ENCODE measurements around the gene KEAP1. TPM values are rescaled to one million over a fixed set of nuclear protein-coding genes. Genes with fewer than 3 reads are reported as not detected.

The KEAP1 gene
- total and polyA plus RNA-seq, 9 of the 15 experiments (the other 6 are each of a cell fraction or from before 2014, with no cell fraction given) = 2.1 to 95.6 (median 64.3) TPM

DNA sequence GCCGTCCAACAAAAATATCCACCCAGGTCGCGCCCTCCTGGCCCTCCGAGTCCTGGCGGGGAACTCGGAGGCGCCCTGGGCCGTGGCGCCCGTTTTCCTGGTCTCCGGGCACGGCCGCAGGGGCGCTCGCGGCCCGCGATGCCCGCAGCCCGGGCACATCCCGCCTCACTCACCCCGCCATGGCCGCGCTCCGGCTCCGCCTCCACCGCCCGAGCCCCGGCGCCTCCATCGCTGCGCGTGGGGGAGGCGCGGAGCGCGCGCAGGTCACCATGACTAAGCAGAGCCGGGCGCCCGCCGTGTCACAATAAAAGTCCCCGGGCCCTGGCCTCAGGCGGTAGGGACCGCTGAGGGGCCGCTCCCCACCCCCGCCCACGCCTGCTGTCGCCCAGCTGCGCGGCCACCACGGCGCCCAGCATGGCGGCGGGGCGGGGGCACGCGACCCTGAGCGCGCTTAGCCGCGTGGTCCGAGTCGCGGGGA lies 593 bp downstream of the KEAP1 start (continued):
- TF ChIP-seq, protein P1, sequence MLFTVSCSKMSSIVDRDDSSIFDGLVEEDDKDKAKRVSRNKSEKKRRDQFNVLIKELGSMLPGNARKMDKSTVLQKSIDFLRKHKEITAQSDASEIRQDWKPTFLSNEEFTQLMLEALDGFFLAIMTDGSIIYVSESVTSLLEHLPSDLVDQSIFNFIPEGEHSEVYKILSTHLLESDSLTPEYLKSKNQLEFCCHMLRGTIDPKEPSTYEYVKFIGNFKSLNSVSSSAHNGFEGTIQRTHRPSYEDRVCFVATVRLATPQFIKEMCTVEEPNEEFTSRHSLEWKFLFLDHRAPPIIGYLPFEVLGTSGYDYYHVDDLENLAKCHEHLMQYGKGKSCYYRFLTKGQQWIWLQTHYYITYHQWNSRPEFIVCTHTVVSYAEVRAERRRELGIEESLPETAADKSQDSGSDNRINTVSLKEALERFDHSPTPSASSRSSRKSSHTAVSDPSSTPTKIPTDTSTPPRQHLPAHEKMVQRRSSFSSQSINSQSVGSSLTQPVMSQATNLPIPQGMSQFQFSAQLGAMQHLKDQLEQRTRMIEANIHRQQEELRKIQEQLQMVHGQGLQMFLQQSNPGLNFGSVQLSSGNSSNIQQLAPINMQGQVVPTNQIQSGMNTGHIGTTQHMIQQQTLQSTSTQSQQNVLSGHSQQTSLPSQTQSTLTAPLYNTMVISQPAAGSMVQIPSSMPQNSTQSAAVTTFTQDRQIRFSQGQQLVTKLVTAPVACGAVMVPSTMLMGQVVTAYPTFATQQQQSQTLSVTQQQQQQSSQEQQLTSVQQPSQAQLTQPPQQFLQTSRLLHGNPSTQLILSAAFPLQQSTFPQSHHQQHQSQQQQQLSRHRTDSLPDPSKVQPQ (CRISPR knock-in tag; IDR thresholded peaks at IDR 0.05; ENCODE audit: borderline replicate concordance) = no peak
- TF ChIP-seq ZNF133 (CRISPR knock-in tag; IDR thresholded peaks at IDR 0.05) (no peak), ARNT (IDR thresholded peaks at IDR 0.05) (no peak), STAT5A (IDR thresholded peaks at IDR 0.05; ENCODE audit: borderline replicate concordance, low read length) (no peak; the same call in 1 of the 2 replicates), JUND (IDR thresholded peaks at IDR 0.05; ENCODE audit: borderline replicate concordance, low read depth, low read length) (peak; percentile 77), JUND (tag; IDR thresholded peaks at IDR 0.05; ENCODE audit: borderline replicate concordance, low read depth, low read length) (peak; percentile 36; the same call in 1 of the 3 replicates), HDAC6 (IDR thresholded peaks at IDR 0.05; ENCODE audit: low read depth, low read length) (no peak), RAD21 (CRISPR knock-in tag; conservative IDR thresholded peaks at IDR 0.05 in 1 of 2, IDR thresholded peaks at IDR 0.05 in 1 of 2) (no peak), RFX5 (IDR thresholded peaks at IDR 0.05; ENCODE audit: low read depth, low read length) (no peak), ZNF551 (CRISPR knock-in tag; IDR thresholded peaks at IDR 0.05) (no peak), FOXM1 (IDR thresholded peaks at IDR 0.05; ENCODE audit: low read depth) (peak; percentile 49; the same call in 1 of the 2 replicates), FOXM1 (CRISPR knock-in tag; IDR thresholded peaks at IDR 0.05; ENCODE audit: low read depth) (no peak), YY1 (IDR thresholded peaks at IDR 0.05; ENCODE audit: borderline replicate concordance in 1 of 3, control insufficient read depth in 1 of 3, extremely low read depth in 1 of 3, insufficient read depth in 3 of 3, insufficient read length in 1 of 3, insufficient replicate concordance in 2 of 3, low read depth in 1 of 3, low read length in 2 of 3) (peak; percentile 93 to 95 (median 94)), RUNX1 (IDR thresholded peaks at IDR 0.05; ENCODE audit: low read depth) (0 out of 2 replicates have a peak, but pooled peaks have one; percentile 33), SETDB1 (IDR thresholded peaks at IDR 0.05; ENCODE audit: low read length) (no peak), HNRNPL (IDR thresholded peaks at IDR 0.05; ENCODE audit: low read depth, low read length) (peak; percentile 72), ZNF668 (CRISPR knock-in tag; IDR thresholded peaks at IDR 0.05) (no peak), HMG20B (CRISPR knock-in tag; IDR thresholded peaks at IDR 0.05) (no peak)
- TF ChIP-seq, protein P2, sequence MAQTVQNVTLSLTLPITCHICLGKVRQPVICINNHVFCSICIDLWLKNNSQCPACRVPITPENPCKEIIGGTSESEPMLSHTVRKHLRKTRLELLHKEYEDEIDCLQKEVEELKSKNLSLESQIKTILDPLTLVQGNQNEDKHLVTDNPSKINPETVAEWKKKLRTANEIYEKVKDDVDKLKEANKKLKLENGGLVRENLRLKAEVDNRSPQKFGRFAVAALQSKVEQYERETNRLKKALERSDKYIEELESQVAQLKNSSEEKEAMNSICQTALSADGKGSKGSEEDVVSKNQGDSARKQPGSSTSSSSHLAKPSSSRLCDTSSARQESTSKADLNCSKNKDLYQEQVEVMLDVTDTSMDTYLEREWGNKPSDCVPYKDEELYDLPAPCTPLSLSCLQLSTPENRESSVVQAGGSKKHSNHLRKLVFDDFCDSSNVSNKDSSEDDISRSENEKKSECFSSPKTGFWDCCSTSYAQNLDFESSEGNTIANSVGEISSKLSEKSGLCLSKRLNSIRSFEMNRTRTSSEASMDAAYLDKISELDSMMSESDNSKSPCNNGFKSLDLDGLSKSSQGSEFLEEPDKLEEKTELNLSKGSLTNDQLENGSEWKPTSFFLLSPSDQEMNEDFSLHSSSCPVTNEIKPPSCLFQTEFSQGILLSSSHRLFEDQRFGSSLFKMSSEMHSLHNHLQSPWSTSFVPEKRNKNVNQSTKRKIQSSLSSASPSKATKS (CRISPR knock-in tag; IDR thresholded peaks at IDR 0.05) = no peak
- TF ChIP-seq, protein P3, sequence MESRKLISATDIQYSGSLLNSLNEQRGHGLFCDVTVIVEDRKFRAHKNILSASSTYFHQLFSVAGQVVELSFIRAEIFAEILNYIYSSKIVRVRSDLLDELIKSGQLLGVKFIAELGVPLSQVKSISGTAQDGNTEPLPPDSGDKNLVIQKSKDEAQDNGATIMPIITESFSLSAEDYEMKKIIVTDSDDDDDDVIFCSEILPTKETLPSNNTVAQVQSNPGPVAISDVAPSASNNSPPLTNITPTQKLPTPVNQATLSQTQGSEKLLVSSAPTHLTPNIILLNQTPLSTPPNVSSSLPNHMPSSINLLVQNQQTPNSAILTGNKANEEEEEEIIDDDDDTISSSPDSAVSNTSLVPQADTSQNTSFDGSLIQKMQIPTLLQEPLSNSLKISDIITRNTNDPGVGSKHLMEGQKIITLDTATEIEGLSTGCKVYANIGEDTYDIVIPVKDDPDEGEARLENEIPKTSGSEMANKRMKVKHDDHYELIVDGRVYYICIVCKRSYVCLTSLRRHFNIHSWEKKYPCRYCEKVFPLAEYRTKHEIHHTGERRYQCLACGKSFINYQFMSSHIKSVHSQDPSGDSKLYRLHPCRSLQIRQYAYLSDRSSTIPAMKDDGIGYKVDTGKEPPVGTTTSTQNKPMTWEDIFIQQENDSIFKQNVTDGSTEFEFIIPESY (CRISPR knock-in tag; IDR thresholded peaks at IDR 0.05) = peak; percentile 76
- TF ChIP-seq, protein P4, sequence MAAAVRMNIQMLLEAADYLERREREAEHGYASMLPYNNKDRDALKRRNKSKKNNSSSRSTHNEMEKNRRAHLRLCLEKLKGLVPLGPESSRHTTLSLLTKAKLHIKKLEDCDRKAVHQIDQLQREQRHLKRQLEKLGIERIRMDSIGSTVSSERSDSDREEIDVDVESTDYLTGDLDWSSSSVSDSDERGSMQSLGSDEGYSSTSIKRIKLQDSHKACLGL (CRISPR knock-in tag; IDR thresholded peaks at IDR 0.05; ENCODE audit: borderline replicate concordance, poor library complexity, severe bottlenecking) = peak; percentile 45

Measured in K562 (cell line).